IMR-90 (cell line): ENCODE results near the gene TMEM184B. TPM values are rescaled to one million over a fixed set of nuclear protein-coding genes. Genes with fewer than 3 reads are reported as not detected.
A peak's percentile ranks its signal among the peaks of the same experiment; 100 is the strongest.

Experiments
- ATAC-seq: fragments of 200-7000 bp; cut with Tn5 transposase; 2 replicates; pipeline ENCODE4 v1.9.1; 2020; ENCODE audit warnings: low read depth, mild to moderate bottlenecking, moderate library complexity
- BruUV-seq: library from RNA; stranded (reverse); fragments of 400-500 nt; replicated peaks from 2 replicates; lab custom pipeline; 2021; lab: Mats Ljungman, UMichigan
- CTCF ChIA-PET: fragments of 300-600 bp; formaldehyde crosslinking; extraction: SDS; loops from one replicate; lab custom pipeline; 2021; ENCODE audit warnings: antibody characterized with exemption; lab: Yijun Ruan, JAX
- POLR2A ChIA-PET: fragments of 300-600 bp; sonication (Branson Sonifier 250); formaldehyde crosslinking; loops from one replicate; lab custom pipeline; 2022; ENCODE audit warnings: antibody characterized with exemption; ENCODE audit not compliant: unreplicated experiment; lab: Charles Lee
- DNase-seq: peaks from one replicate; pipeline ENCODE4 v3.0.0; 2013
- H2AFZ ChIP-seq: replicated peaks from 2 replicates; pipeline ENCODE3; 2013; ENCODE audit warnings: low read length, mild to moderate bottlenecking; ENCODE audit not compliant: poor library complexity
- H2AK5ac ChIP-seq: 2 replicates; pipeline ENCODE4 v1.6.1; 2013; ENCODE audit warnings: low read depth, low read length, inconsistent platforms
- H2AK9ac ChIP-seq: replicated peaks from 2 replicates; pipeline ENCODE3; 2013; ENCODE audit warnings: mild to moderate bottlenecking, low read depth, low read length, moderate library complexity; ENCODE audit not compliant: poor library complexity
- H2BK120ac ChIP-seq: 2 replicates; pipeline ENCODE4 v1.6.1; 2013; ENCODE audit warnings: low read depth, low read length, inconsistent platforms
- H2BK15ac ChIP-seq: 3 replicates; pipeline ENCODE4 v1.6.1; 2013; ENCODE audit warnings: low read depth, low read length, inconsistent platforms
- H2BK20ac ChIP-seq: 2 replicates; pipeline ENCODE4 v1.6.1; 2013; ENCODE audit warnings: low read depth, mild to moderate bottlenecking, inconsistent platforms, low read length, moderate library complexity
- H2BK5ac ChIP-seq: 2 replicates; pipeline ENCODE4 v1.6.1; 2013; ENCODE audit warnings: mild to moderate bottlenecking, low read depth, low read length, inconsistent platforms; ENCODE audit not compliant: poor library complexity, severe bottlenecking
- H3K14ac ChIP-seq: replicated peaks from 2 replicates; pipeline ENCODE4 v1.6.1; 2013; ENCODE audit warnings: low read depth, low read length, inconsistent platforms
- H3K18ac ChIP-seq: 2 replicates; pipeline ENCODE4 v1.6.1; 2013; ENCODE audit warnings: low read depth, low read length, control low read depth
- H3K23ac ChIP-seq: 2 replicates; pipeline ENCODE4 v1.6.1; 2013; ENCODE audit warnings: low read depth, low read length, inconsistent platforms
- H3K27ac ChIP-seq: 2 replicates; pipeline ENCODE4 v1.5.1; 2013; ENCODE audit warnings: mild to moderate bottlenecking, control low read depth, low read length; ENCODE audit not compliant: insufficient read depth
- H3K27me3 ChIP-seq: 2 replicates; pipeline ENCODE4 v1.6.1; 2013; ENCODE audit warnings: low read length; ENCODE audit not compliant: control insufficient read depth, insufficient read depth
- H3K36me3 ChIP-seq: 2 replicates; pipeline ENCODE4 v1.6.1; 2013; ENCODE audit warnings: low read length, mixed read lengths; ENCODE audit not compliant: control insufficient read depth, insufficient read depth
- H3K4ac ChIP-seq: 2 replicates; pipeline ENCODE4 v1.6.1; 2013; ENCODE audit warnings: low read depth, low read length, inconsistent platforms
- H3K4me1 ChIP-seq: 2 replicates; pipeline ENCODE4 v1.6.1; 2013; ENCODE audit warnings: low read length, mixed read lengths; ENCODE audit not compliant: control insufficient read depth, insufficient read depth
- H3K4me2 ChIP-seq: 2 replicates; pipeline ENCODE4 v1.6.1; 2013; ENCODE audit warnings: low read depth, mild to moderate bottlenecking, control low read depth, low read length, moderate library complexity
- H3K4me3 ChIP-seq: 2 replicates; pipeline ENCODE4 v1.5.1; 2013; ENCODE audit warnings: low read depth, mild to moderate bottlenecking, control low read depth, low read length, moderate library complexity; ENCODE audit not compliant: insufficient read depth
- H3K56ac ChIP-seq: 2 replicates; pipeline ENCODE4 v1.6.1; 2013; ENCODE audit warnings: low read length, inconsistent platforms; ENCODE audit not compliant: insufficient read depth; ENCODE audit errors: extremely low read depth
- H3K79me1 ChIP-seq, 2 experiments: 2 replicates each; pipeline ENCODE4 v1.6.1; 2013; ENCODE audit warnings: low read length in 2 of 2, inconsistent platforms in 1 of 2, low read depth in 1 of 2
- H3K9ac ChIP-seq: 2 replicates; pipeline ENCODE4 v1.6.1; 2013; ENCODE audit warnings: low read depth, low read length, control low read depth
- H3K9me1 ChIP-seq: 2 replicates; pipeline ENCODE4 v1.6.1; 2013; ENCODE audit warnings: low read length, inconsistent platforms; ENCODE audit not compliant: insufficient read depth
- H3K9me3 ChIP-seq: 2 replicates; pipeline ENCODE4 v1.6.1; 2013; ENCODE audit warnings: low read length; ENCODE audit not compliant: control insufficient read depth, insufficient read depth
- H4K20me1 ChIP-seq: 2 replicates; pipeline ENCODE4 v1.6.1; 2013; ENCODE audit warnings: low read length, inconsistent platforms; ENCODE audit not compliant: insufficient read depth
- H4K5ac ChIP-seq: 2 replicates; pipeline ENCODE4 v1.6.1; 2013; ENCODE audit warnings: mild to moderate bottlenecking, low read depth, low read length, control low read depth
- H4K8ac ChIP-seq, 2 experiments: 2 replicates each; pipeline ENCODE4 v1.6.1; 2013; ENCODE audit warnings: low read depth in 2 of 2, low read length in 2 of 2, control low read depth in 1 of 2, inconsistent platforms in 1 of 2
- H4K91ac ChIP-seq: 2 replicates; pipeline ENCODE4 v1.6.1; 2013; ENCODE audit warnings: low read depth, low read length, inconsistent platforms; ENCODE audit not compliant: insufficient read depth
- CHD1 ChIP-seq: IDR thresholded peaks from 2 replicates; pipeline ENCODE4 v1.6.1; 2012; ENCODE audit warnings: low read depth, low read length, improper control_type of control experiment
- MAZ ChIP-seq: IDR thresholded peaks from 2 replicates; pipeline ENCODE4 v1.6.1; 2012; ENCODE audit warnings: low read depth, mild to moderate bottlenecking, low read length, improper control_type of control experiment, moderate library complexity, borderline replicate concordance
- MXI1 ChIP-seq: IDR thresholded peaks from 2 replicates; pipeline ENCODE4 v1.6.1; 2012; ENCODE audit warnings: low read depth, mild to moderate bottlenecking, low read length, moderate library complexity, borderline replicate concordance
- WGBS, 2 experiments: methylation state at CpG; one replicate each; pipeline versions ENCODE4 v1.1.5 to v1.1.7; 2013; ENCODE audit warnings: missing lambda C conversion rate in 2 of 2; ENCODE audit not compliant: insufficient read length in 1 of 2; ENCODE audit errors: extremely low coverage in 2 of 2; 5-methylcytosine and 5-hydroxymethylcytosine counted together
- dilution Hi-C: fragments of 300-500 bp; cut with HindIII; formaldehyde crosslinking; loops from one replicate; pipeline ENCODE4 v1.14.3; 2018; ENCODE audit warnings: low sequenced_read_pairs; ENCODE audit not compliant: unreplicated experiment
- in situ Hi-C: fragments of 300-500 bp; cut with MboI; formaldehyde crosslinking; loops from 3 replicates; pipeline ENCODE4 v1.14.3; 2019; ENCODE audit warnings: low sequenced_read_pairs, inconsistent platforms, mixed read lengths
- intact Hi-C: fragments of 100-400 bp; cut with micrococcal nuclease; formaldehyde crosslinking; loops from 2 replicates; pipeline ENCODE4 v1.10.0; 2022
- polyA plus RNA-seq, 3 experiments: library from polyadenylated mRNA; depleted of rRNA; stranded (reverse); fragments of >200 nt; gene quantifications; 2 replicates each; pipeline ENCODE4 v1.2.3, GENCODE V29; 2012; ENCODE audit warnings: low replicate concordance in 1 of 3
- total RNA-seq: library from RNA; depleted of rRNA; stranded (reverse); fragments of >200 nt; gene quantifications from 2 replicates; pipeline ENCODE4 v1.2.3, GENCODE V29; 2012

TMEM184B gene
- total and polyA plus RNA-seq, 2 of the 4 experiments (the other 2 are of a cell fraction) = 9.1 to 81.1 TPM

DNA sequence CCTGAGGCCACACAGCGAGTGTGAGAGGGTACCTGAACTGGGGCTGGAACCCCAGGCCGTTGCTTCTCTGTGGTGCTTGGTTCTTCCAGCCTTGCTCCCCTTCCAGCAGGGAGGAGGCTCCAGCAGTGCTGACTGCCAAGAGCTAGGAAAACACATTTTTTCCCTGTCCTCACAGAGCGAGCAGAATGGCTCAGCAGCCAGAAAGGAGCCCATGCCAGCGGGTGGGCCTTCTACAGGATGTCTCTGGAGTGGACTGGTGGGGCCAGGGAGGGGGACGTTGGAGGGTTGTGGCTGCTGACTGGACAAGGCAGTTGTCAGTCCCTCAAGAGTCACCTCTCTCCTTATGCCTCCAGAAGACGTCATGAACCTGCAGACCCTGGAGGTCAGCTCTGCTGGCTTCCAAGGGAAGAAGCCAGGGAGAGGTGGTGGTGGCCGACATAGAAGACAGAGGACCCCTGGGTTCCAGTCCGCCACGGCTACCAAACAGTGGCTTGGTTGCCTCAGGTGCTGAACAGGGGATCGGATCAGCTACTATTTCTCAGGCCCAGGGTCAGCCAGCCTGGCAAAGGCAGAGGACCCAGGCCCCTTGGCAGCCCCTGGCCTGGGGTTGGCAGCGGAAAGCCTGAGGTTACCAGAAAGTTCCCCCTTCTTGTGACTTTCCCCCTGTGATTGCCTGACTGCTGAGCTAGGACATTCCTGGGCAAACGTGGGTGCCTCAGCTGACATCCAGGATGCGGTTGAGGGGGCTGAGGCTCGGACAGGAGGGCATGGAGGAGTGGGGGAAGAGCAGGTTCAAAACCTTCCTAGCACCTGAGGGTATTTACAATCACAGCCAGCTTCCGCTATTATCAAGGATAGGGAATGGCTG, 67.3 kb downstream of the TMEM184B start:
- H3K9me3 ChIP-seq = no peaks in the 10 kb centered on the region
- H4K91ac ChIP-seq = peak overlapping the region; percentile 35; the same call in 1 of the 2 replicates
- peak overlapping the region; percentile 57 for H2BK5ac ChIP-seq
- peak overlapping the region; percentile 80 for H3K23ac ChIP-seq
- H3K27ac ChIP-seq = peak overlapping the region; percentile 68
- H2BK15ac ChIP-seq = no peak overlapping the region
- H2BK20ac ChIP-seq = no peak overlapping the region
- peak overlapping the region; percentile 70 for H2AK9ac ChIP-seq
- H3K27me3 ChIP-seq = no peaks in the 10 kb centered on the region
- POLR2A ChIA-PET = no interaction called here
- peak overlapping the region; percentile 97 for H2AK5ac ChIP-seq
- H4K20me1 ChIP-seq = peaks cover 77% of the 10 kb centered on the region
- no TSS peak for BruUV-seq
- DNase-seq (peak; percentile 79), ATAC-seq (peak; percentile 18)
- CTCF ChIA-PET = interaction anchor here (1.2 kb wide), 1 partner anchor 91 kb away, joined by 5 read pairs; no protein-coding TSS in a partner anchor
- intact Hi-C loops = loop anchor here (2.0 kb wide), 1 partner anchor 91 kb away; no protein-coding TSS in a partner anchor
- H3K56ac ChIP-seq = no peak overlapping the region
- H3K4me2 ChIP-seq = peak overlapping the region; percentile 99
- peak overlapping the region; percentile 57 for H2BK120ac ChIP-seq
- H3K36me3 ChIP-seq = peaks cover 1% of the 10 kb centered on the region; the same call in 1 of the 2 replicates
- peaks cover 26% of the 10 kb centered on the region for H3K4me1 ChIP-seq
- H3K9me1 ChIP-seq = peaks cover 37% of the 10 kb centered on the region
- H3K9ac ChIP-seq = peak overlapping the region; percentile 20; the same call in 1 of the 2 replicates
- peaks cover 3 to 76% of the 10 kb centered on the region in 2 experiments; a peak in 3 of 4 replicates for H3K79me1 ChIP-seq
- peak overlapping the region; percentile 79 for H4K5ac ChIP-seq
- TF ChIP-seq MXI1 (no peak), MAZ (peak; percentile 46; the same call in 1 of the 2 replicates), CHD1 (no peak)
- peak overlapping the region; percentile 85 for H3K4ac ChIP-seq
- H3K14ac ChIP-seq = peak overlapping the region; percentile 79
- H3K18ac ChIP-seq = peak overlapping the region; percentile 53
- in situ Hi-C loops = no loop called here
- dilution Hi-C loops = no loop called here
- peak overlapping the region; percentile 72 for H2AFZ ChIP-seq
- 76% methylated on average over 4 of the region's 15 CpGs; no CpG with 5 or more reads in 1 of the 2 experiments for WGBS, 2 experiments
- H4K8ac ChIP-seq = peak overlapping the region in 1 of 2 experiments; percentile 36; a peak in 1 of 4 replicates
- H3K4me3 ChIP-seq = no peak overlapping the region
